SIG-M5 treated with dmso at 0.1 percent for 504 hours (cell line): ENCODE measurements around the gene CCSER1.
"Not testable (repeated sequence)": the region's sequence is repeated elsewhere in the genome, so short reads cannot be mapped to it uniquely, and the experiment has no call there.

Source experiments
- DNase-seq: peaks from one replicate; lab custom pipeline; 2025; ENCODE audit not compliant: unreplicated experiment; lab: John Stamatoyannopoulos, UW

The CCSER1 gene

DNA sequence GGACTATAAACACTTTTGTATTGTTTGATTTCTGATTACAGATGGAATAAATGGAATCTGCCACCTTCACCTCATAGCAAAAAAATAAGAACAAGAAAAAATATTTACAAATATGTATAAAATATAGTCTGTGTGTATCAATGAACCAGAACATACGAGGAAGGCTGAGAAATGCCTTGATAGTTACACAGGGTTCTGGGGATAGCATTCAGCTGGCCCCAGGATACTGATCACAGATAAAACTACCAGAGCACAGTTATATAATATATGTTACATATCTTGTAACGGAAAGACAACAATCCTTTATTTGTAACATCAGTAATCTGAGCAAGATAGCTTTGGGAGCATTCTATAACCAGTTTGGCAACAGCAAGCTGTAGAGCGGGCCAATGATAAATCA is 1101.5 kb downstream of the CCSER1 start:
- no peak for DNase-seq

DNA sequence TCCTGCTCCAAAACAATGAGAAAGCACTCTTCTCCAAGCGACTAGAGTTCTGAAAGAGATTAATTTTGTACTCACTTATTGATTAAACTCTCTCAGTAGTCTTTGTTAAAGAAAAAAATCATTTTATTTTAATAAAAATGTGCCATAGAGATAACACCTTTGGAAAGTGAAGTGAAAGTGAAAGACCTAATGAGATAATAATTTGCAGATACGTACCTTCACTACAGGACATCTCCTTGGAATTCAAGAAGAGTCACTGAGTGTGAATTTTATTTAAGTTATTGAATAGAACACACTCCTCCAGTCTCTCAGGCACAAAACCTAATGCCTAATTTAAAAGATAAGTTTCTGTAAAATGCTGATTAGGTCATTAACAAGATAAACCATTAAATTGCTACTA is 1106.0 kb downstream of the CCSER1 start:
- DNase-seq: no peak

DNA sequence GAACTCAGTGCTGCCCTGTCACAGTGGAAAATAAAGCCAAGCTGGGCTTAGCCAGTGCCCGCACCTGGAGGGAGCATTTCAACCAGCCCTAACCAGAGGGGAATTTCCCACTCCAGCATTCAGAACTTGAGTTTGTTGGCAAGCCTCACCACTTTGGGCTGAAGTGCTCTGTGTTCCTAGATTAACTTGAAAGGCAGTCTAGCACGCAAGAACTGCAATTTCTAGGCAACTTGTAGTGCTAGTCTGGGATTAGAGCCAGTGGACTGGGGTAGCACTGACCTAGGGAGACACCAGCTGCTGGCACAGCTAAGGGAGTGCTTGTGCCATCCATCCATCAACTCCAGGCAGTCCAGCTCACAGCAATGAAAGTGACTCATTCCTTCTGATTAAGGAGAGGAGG is 1115.9 kb downstream of the CCSER1 start:
- no peak for DNase-seq

DNA sequence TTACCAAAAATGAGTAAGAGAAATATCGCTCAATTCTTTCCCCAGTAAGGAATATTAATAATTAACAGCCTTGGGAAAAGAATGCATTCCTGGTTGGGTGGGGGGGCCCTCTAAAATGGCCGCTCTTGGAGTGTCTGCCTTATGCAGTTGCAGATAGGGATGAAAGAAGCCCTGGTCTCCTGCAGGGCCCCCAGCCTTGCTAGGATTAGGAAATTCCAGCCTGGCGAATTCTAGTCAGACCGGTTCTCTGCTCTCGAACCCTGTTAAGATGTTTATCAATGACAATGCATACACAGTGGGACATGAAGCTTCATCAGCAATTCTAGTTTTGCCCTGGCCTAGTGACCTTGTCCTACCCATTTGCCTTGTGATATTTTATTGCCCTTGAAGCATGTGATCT is 1128.8 kb downstream of the CCSER1 start:
- no peak for DNase-seq

DNA sequence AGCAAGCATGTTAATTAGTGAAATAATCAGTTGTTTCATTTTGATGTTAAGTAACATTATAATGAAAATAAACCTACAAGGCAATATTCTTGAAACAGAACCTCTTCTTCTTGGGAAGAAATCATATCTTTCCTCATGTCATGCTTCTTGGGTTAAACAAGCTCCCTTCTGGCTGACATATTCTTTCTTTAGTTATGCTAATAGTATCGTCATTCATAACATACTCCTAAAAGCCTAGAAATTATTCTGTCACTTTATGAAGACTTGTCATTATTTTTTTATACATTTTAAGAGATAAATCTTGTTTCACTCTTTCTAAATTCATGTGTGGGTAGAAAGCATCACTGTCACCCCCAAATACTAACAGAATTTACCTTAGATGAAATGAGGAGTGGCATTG is 1129.6 kb downstream of the CCSER1 start:
- DNase-seq: no peak

DNA sequence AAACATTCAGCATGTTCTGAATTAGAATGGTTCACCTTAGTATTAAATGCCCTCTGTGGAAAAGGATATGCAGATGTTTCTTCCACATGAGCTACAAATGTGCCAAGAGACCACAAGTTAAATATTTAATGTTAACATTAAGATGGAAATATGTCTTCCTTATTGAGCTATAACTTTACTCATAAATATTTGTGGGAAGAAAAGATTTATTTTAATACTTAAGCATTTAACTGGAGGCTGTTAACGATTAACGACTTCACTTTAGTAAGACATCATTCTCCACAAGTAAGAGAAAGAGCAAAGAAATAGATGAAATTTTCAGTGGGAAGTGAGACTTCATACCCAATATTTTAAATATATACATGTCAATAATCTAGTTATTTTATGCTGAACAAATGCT is 1130.5 kb downstream of the CCSER1 start:
- DNase-seq: no peak

DNA sequence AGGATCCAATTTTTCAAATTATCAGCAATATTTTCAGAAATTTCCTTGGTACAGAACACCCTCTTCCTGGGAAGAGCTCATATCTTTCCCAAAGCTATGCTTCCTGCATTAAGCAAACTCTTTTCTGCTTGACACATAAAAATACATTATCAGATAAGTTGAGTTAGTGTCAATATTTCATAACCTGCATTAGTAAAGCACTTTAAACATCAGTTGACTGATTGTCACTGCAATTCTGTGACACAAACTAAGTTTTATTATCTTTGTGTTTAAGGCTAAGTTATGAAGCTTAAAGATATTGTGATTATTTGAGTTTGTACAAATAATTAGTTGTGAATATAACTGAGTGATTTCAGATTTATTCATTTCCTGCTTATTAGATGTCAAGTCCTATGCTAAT is 1131.1 kb downstream of the CCSER1 start:
- DNase-seq: no peak

DNA sequence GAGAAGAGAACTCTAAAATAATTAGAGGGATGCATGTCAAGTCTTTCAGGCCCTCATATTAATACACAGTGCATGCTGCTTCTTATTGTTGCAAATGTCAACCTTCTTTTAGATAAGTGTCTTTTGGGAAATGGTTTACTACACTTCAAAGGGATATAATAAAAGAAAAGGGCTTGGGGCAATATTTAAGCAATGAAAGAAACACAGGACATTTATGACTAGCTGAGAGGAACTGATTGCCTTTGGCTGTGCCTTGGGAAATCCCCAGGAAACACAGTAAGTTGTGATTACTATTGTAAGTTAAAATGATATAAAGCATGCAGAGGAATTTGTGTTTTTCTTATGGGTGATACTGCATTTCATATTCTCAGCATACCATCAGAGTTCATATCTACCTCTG is 1140.3 kb downstream of the CCSER1 start:
- DNase-seq: no peak

DNA sequence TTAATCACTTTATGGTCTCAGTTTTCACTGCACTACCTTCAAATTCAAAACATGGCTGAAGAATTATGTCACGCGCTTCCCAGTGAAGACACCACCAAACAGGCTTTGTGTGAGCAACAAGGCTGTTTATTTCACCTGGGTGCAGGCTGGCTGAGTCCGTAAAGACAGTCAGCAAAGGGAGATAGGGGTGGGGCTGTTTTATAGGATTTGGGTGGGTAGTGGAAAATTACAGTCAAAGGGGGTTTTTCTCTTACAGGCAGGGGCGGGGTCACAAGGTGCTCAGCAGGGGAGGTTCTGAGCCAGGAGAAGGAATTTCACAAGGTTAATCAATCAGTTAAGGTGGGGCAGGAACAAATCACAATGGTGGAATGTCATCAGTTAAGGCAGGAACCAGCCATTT is 1141.3 kb downstream of the CCSER1 start:
- not testable (repeated sequence) for DNase-seq

DNA sequence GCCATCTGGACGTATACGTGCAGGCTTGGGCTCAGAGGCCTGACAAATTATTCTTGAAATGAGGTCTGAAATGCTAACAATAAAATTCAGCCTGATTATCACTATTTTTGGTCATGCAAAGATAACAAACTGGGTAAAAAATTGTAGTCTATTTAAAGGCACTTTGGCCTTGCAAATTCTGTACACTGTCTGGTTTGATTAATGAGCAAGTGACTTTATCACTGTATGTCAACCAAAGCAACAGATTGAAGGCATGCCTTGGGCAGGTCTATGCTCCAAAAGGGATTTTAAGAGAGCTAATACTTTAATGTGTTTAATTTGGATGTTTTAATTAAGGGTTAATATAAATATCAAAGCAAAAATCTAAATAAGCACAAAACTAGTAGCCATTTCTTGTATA is 1141.7 kb downstream of the CCSER1 start:
- no peak for DNase-seq

DNA sequence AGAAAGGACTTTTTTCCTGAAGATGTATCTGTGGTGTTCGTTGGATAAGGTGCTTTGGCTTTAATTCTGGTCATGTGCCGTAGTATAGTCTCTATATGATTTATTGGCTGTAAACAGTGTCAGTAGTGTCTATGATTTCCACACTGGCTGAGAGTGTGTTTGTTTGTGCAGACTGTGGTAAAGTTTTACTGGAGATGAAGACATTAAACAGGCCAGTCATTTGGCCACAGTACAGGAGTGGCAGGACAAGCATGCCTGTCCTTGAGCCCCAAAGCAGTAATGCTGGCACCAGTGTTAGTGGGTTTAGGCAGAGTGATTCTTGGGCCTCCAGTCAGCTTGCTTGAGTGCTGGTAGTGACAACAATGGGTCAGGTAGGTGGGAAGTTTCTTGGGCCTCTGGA is 1152.7 kb downstream of the CCSER1 start:
- no peak for DNase-seq

DNA sequence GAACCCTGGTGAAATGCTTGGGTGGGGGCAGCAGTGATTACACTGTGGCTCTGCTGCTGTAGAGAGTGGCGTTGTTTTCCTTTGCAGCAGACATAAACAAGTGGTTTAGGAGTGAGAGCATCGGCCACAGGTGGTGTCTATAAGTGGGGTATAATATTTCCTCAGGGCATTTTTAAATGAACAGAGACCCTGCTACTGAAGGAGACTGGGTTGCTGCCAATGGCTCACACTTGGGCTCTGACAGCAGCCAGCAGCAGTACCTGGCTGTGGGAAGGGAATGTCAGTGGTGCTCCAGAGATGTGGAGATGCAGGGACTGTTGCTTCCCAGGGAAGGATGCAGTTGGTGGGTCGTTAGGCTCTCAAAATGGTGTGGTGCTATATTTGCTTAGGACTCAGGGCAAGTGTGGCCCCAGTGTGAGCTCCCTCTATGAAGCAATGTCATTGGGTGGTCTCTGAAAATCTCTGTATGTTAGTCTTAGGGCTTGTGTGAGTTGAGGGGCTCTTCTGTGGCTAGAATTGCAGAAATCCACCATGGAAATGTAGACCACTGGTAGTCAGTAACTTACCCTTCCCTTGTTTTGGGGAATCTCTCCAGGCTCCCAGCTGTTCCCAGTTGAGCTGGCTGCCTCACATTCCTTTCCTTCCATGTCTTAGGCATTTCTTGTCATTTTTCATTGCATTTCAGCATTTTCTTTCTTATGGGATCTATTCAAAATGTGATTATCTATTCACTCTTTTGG is 1153.5 kb downstream of the CCSER1 start:
- no peak for DNase-seq

DNA sequence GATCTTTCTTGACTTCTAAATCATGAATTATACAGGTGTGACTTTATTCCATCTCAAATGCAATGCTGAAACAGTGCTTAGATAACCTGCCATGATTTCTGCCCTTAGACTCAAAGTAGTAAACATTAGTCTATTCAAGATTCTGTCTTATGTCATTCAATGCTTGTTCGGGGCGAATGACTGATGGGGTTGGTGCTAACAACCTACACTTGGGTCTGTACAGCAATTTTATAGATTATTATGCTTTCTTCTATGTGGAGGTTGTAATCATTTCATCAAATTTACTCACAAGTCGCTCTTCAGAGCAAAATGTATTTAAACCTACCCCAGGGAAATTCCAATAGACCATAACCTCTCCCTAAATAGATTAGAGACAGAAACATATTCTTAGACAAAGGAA is 1155.0 kb downstream of the CCSER1 start:
- DNase-seq: no peak

DNA sequence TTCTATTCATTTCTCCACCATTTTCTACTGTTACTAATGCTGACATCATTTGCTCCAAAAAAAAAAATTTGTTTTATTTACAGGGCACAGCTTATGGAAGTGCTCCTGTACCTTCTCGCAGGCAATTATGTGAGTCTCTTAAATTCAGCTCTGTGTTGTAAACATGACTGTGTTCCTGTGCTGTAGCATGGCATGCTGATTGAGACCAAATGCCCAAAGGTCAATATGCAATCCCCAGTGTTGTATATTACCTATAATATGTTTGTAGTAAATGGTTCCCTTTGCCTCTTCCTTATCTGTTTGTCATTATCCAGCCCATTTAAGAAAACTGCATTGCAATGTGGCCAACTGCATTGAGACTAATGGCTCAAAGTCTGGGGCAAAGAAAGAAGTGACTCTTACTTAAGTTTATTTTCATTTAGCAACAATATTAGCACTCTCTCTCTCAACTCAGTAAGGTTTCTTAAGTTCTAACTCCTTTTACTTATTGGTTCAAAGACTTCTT is 1156.6 kb downstream of the CCSER1 start:
- DNase-seq: no peak

DNA sequence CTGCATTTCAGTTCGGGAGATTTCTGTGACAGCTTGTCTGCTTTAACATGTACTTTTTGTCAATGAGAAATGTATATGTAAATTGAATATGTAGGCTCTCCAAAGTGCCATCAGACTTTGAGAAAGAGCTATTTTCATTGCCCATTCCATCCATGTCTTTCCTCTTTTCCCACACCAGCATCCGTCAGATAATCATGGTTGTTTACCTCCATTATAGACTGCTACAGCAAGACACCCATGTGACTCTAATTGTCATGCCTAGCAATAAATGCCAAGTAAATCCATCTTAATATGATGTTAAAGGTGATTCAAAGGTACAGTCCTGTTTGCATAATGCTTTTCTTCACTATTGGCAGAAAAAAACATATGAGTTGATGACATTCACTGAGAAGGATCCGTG is 1157.3 kb downstream of the CCSER1 start:
- no peak for DNase-seq

DNA sequence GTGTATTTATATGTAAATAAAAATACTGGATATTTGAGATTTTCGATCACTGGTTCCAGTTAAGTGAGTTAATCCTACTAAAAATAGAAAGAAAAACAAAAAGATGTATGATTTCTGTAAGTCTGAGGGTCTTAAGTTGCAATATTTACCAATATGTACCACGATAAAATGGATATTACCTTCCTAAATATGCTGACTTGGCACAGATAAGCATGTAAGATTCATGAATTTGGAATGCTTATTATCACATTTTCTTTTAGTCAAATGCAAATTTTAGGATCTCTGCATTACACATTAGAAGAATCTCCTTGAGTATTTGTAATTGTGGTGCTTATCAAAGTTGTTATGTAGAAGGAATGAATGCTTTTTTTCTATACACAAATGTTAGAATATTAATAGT is 1158.3 kb downstream of the CCSER1 start:
- no peak for DNase-seq

DNA sequence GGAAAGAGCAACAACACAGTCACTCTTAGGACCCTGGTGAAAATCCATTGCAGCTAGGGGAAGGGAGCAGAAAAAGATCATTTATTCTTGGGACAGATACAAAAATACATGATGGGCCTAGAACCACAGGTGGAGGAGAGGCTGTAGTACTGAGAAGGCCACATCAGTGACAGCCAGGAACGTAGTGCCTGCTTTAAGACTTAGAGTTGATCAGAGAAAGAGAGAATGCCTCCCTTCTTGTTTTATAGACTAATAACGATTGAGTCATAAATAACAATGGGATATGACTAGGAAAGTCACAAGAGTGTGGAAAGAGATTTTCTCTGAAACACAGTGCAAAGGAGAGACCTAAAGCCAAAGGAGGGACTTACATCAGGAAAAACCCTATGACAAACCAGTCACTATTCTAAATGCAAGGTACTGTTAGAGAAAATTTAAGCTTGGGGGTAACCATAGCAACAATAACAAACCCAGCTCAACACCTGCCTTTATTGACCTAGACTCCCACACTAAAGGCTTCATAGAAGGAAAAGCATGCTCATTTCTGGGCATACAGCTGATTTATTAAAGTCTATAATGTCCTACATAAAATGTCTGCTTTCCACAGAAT is 1161.6 kb downstream of the CCSER1 start:
- DNase-seq: no peak

DNA sequence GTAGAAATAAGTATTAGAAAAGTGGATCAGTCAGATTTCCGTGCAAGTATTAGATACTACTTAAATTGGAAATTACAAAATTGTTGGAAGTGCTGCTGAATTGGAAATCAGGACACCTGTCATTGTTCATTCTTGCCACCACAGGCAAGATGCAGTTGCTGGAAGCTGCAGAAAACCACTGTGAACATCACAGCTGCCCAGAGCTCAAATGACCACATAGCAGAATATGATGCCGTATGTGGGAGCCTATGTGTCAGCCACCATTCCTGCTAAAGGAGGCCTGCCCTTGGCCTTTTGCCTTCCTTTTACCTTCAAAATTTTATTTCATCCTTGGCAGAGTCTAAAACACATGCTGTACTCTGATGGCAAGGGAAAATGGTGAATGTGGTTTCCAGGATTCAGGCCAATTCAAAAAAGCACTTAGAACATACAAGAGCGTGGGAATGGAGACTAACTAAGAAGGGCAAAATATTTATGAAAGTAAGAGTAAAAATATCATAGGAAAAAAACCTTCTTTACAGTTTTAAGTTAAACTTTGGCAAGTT is 1171.0 kb downstream of the CCSER1 start:
- no peak for DNase-seq

DNA sequence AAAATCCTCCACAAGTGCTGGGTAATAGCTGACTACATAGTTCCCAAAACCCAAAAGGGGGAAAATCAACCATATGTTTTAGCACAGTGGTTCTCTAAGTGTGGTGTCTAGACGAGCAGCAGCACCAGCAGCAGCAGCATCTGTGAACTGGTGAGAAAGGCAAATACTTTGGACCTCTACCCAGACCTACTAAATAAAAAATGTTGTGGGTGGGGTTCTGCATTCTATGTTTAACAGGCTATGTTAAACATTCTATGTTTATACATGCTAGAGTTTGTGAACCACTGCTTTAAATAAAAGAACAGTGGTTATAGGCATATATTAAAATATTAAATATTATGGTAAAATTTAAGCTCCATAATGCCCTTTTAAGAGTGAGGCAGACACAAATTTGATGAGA is 1171.6 kb downstream of the CCSER1 start:
- no peak for DNase-seq

DNA sequence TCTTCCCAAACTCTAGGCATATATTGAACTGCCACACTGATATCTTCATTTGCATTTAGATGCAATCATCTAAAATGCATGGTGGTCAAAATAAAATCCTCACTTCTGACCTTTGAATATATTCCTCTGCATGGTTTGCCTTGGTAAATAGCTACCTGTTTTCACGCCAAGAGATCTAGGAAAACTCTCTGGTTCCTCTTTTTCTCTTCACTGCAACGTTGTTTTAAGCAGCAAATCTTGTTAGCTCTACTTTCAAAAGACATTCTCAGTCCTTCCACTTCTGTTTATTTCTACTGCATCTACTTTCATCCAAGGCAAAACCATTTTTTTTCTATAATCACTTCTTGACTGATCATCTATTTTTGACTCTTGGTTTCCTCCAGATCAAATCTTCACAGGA is 1174.9 kb downstream of the CCSER1 start:
- no peak for DNase-seq

DNA sequence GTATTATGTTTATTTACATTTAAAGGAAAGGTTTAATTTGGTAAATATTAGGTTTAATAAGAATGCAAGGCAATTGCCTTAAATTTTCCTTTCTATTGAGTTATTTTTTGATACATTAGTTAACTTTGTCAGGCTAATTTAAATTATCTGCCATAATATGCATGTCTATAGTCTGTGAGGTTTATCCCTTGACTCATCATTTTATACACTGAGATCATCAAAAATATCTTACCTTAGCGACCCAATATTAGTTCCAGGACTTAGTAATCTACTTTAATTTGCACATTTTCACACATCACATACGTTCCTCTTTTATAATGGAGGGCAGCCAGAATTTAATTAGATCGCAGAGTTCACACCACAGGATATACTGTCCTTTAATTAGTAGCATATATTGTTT is 1177.1 kb downstream of the CCSER1 start:
- DNase-seq: no peak

DNA sequence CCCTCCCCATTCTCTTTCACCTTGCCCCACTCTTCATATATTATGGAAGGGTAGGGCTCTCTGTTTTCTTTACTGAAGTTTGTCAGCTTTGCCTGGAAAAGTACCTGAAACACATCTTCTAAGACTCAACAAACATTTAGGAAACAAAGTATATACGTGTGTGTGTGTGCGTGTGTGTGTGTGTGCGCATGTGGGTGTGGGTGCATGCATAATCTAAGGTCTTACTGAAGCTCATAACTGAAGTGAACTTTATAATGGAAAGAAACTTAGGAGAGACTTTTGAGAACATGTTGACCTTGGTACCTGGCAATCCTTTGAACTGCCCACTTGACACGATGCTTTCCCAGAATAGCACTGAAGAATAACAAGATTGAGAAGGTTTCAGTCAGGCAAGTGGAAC is 1190.2 kb downstream of the CCSER1 start:
- no peak for DNase-seq
